Subcutaneous abdominal adipose tissue (tissue), 5 donors: ENCODE measurements around the gene ECEL1.
A peak's percentile ranks its signal among the peaks of the same experiment; 100 is the strongest.

Source experiments
- H3K27ac ChIP-seq: one replicate; pipeline ENCODE4 v1.7.0; 2013; ENCODE audit warnings: low read depth, mild to moderate bottlenecking, inconsistent platforms, low read length, moderate library complexity
- H3K27me3 ChIP-seq, 5 donors: one replicate each; pipeline ENCODE4 v1.7.0; 2013; ENCODE audit warnings: low read length in 5 of 5, inconsistent platforms in 1 of 5; ENCODE audit not compliant: control insufficient read depth in 5 of 5, insufficient read depth in 4 of 5
- H3K36me3 ChIP-seq, 5 donors: one replicate each; pipeline ENCODE4 v1.7.0; 2013; ENCODE audit warnings: low read length in 5 of 5; ENCODE audit not compliant: control insufficient read depth in 5 of 5, insufficient read depth in 5 of 5
- H3K4me1 ChIP-seq, 5 donors: one replicate each; pipeline ENCODE4 v1.7.0; 2013; ENCODE audit warnings: low read length in 5 of 5, mild to moderate bottlenecking in 3 of 5, moderate library complexity in 1 of 5; ENCODE audit not compliant: control insufficient read depth in 5 of 5, insufficient read depth in 5 of 5
- H3K4me3 ChIP-seq, 5 donors: one replicate each; pipeline ENCODE4 v1.7.0; 2013; ENCODE audit warnings: low read length in 5 of 5, low read depth in 1 of 5
- H3K9ac ChIP-seq, 5 donors: one replicate each; pipeline ENCODE4 v1.7.0; 2013; ENCODE audit warnings: low read length in 5 of 5, mild to moderate bottlenecking in 4 of 5, moderate library complexity in 3 of 5
- H3K9me3 ChIP-seq, 5 donors: one replicate each; pipeline ENCODE4 v1.7.0; 2013; ENCODE audit warnings: low read length in 5 of 5; ENCODE audit not compliant: control insufficient read depth in 5 of 5
- donor health status: healthy.
- donor health status: healthy.
- donor health status: healthy.
- donor health status: healthy.
- donor health status: healthy.

The ECEL1 gene

DNA sequence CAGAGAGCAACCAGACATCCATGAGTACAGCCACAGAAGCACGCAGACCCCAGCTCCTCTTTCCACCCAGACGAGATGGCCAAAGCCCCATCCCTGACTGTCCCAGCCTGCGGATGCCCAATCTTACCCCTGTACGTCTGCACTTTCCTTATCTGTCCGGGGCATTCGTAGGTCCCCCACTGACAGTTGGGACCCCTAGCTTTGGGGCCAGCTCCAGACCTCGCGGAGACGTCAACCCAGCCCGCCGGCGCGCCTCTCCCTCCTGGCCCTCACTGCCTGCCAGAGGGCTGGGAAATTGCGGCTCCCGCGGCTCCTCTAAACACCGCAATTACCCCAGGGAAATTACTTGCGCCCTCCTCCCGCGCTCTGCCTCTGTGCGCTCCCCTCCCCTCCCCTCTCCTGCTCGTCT lies 2.3 kb downstream of the ECEL1 start:
- Histone ChIP-seq H3K36me3 (no peaks in the 10 kb centered on the region), H3K27ac (no peak overlapping the region), H3K4me1 (peaks cover 0 to 24% (median 12%) of the 10 kb centered on the region in 5 donors), H3K27me3 (peaks cover 46 to 77% (median 70%) of the 10 kb centered on the region in 5 donors), H3K4me3 (peak overlapping the region in 1 of 5 donors; percentile 10), H3K9ac (no peak overlapping the region), H3K9me3 (no peaks in the 10 kb centered on the region)

GRCh38 chr2:232484628-232485347 lies 2.8 kb downstream of the ECEL1 start:
- no peaks in the 10 kb centered on the region for H3K9me3 ChIP-seq
- H3K4me3 ChIP-seq = no peak overlapping the region
- H3K27ac ChIP-seq = no peak overlapping the region
- no peak overlapping the region for H3K9ac ChIP-seq
- peaks cover 45 to 76% (median 67%) of the 10 kb centered on the region in 5 donors for H3K27me3 ChIP-seq
- no peaks in the 10 kb centered on the region for H3K36me3 ChIP-seq
- peaks cover 0 to 24% (median 12%) of the 10 kb centered on the region in 5 donors for H3K4me1 ChIP-seq

GRCh38 chr2:232483923-232484627 lies 3.6 kb downstream of the ECEL1 start:
- H3K27me3 ChIP-seq = peaks cover 40 to 76% (median 63%) of the 10 kb centered on the region in 5 donors

GRCh38 chr2:232483311-232483922 lies 4.2 kb downstream of the ECEL1 start:
- H3K27ac ChIP-seq = no peak overlapping the region
- no peak overlapping the region for H3K9ac ChIP-seq
- H3K9me3 ChIP-seq = no peaks in the 10 kb centered on the region
- no peaks in the 10 kb centered on the region for H3K36me3 ChIP-seq
- H3K4me3 ChIP-seq = no peak overlapping the region
- peaks cover 38 to 72% (median 56%) of the 10 kb centered on the region in 5 donors for H3K27me3 ChIP-seq
- peaks cover 0 to 24% (median 12%) of the 10 kb centered on the region in 5 donors for H3K4me1 ChIP-seq

More at GRCh38 chr2:232483923-232484627, 3.6 kb downstream of the ECEL1 start:
- H3K9me3 ChIP-seq = no peaks in the 10 kb centered on the region
- H3K27ac ChIP-seq = no peak overlapping the region
- no peak overlapping the region for H3K9ac ChIP-seq
- no peaks in the 10 kb centered on the region for H3K36me3 ChIP-seq
- H3K4me3 ChIP-seq = no peak overlapping the region
- H3K4me1 ChIP-seq = peaks cover 0 to 24% (median 12%) of the 10 kb centered on the region in 5 donors

DNA sequence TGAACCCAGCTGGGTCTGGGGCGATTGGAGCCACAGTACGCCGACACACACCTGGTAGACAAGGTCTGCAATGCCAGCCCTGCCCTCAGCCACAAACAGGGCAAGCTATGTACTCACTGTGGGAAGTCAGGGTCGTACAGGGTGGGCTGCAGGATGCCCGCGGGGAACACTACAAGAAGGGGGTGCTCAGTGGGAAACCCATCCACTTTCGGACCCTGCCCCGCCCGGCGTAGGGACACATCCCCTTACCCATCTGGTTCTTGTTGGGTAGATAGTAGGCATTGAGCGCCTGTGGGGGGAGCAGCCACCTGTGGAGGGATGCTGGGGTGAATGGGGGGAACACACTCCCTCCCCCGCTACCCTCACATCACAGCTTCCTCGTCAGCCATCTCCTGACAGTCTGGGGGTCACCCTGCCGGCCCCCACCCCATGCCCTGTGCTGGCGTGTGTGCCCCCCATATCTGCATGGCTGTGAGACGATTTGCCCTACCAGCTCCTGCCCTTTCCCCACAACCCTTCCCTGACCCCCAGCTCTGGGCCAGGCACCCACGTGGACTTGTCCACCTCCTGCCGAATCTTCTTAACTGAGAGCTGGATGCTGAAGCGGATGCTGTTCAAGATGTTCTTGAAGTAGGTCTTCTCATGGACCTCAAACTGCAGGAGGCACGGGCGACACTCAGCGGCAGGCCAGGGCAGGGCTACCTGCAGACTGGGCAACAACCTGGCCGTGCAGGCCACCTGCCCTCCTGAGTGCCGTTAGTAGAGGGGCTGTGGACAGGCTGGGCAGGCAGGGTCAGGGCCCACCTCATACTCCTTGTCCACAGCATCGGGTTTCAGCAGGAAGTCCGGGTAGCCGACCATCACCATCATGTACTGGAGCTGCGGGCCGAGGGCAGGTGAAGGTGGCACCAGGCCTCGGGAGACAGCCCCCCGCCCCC lies 5.1 kb downstream of the ECEL1 start:
- Histone ChIP-seq H3K27me3 (peaks cover 39 to 70% (median 55%) of the 10 kb centered on the region in 5 donors), H3K27ac (no peak overlapping the region), H3K9me3 (no peaks in the 10 kb centered on the region), H3K9ac (no peak overlapping the region), H3K4me1 (peaks cover 0 to 23% (median 12%) of the 10 kb centered on the region in 5 donors), H3K4me3 (no peak overlapping the region), H3K36me3 (no peaks in the 10 kb centered on the region)

DNA sequence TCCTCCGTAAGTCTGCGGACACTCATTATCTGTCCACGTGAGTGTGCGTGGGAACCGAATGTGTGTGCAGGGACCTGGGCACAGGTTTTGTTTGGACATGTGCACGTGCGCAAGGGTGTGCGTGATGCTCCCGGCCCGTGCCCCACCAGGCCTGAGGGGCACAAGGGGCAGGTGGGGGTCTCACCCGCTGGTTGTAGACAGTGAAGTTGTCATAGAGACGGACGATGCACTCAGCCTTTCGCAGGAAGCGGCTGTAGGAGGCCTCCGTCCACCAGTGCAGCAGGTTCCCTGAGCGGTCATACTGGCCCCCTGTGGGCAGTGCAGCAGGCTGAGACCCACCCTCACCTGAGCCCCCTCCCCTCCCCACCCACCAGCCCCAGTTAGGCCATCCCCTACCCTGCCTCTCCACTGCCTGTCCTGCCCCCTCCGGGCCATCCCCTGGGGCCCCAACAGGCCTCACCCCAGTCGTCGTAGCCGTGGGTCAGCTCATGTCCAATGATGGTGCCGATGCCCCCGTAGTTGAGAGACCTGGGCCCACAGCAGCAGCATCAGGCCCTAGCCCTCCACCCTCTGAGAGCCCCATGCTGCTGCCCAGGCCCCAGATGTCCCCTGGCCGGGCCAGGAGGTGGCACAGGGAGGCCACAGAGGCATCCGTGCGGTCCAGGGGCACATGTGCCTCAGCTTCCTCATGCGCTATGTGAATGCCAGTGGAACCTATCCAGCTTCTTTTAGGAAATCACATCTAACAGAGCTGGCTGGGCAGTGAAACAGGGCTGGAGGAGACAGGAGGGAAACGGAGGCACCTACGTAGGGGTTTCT lies 6.1 kb downstream of the ECEL1 start:
- no peak overlapping the region for H3K4me3 ChIP-seq
- no peak overlapping the region for H3K27ac ChIP-seq
- no peaks in the 10 kb centered on the region for H3K36me3 ChIP-seq
- H3K27me3 ChIP-seq = peaks cover 36 to 63% (median 54%) of the 10 kb centered on the region in 5 donors
- H3K4me1 ChIP-seq = peaks cover 0 to 13% (median 8%) of the 10 kb centered on the region in 5 donors
- H3K9me3 ChIP-seq = no peaks in the 10 kb centered on the region
- H3K9ac ChIP-seq = no peak overlapping the region

DNA sequence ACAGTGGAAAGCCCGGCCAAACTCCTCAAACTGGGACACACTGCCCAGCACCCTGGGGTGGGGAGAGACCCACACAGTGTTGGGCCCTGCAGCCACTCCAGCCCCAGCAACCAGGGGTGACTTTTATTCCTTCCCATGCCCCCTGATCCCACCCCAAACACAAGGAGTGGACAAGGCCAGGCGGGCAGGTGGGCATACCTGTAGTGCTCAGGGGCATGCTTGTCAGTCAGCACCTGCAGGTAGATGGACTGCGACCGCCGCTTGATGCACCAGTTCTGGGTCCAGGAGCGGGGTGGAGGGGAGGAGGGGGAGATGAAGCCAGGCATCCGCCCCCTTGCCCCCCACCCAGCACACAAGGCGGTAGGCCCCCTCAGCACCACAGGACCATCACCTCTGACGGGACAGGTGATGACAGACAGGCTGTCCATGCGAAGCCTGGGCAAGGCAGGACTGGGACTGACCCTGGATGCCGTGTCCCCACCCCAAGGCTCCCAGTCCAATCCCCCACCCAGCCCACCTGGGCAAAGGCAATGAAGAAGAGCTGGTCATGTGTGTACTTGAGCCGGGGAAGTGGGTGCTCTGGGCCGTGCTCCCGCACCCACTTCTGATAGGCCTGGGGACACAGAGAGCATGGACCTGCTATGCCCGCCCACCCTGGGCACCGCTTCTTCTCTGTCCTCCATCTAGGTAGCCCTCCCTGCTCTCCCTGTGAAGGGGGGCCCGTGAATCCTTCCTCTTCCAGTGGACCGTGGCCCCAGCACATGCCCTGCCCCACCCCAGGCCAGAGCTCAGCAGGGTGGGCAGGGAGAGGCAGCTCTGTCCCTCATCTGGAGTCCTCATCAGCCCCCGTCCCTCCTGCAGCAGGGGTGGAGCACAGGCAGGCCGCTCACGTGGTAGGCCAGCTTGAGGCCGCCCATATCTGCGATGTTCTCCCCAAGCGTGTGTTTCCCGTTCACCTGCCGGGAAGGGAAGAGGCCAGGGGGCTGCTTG lies 7.1 kb downstream of the ECEL1 start:
- H3K27ac ChIP-seq = no peak overlapping the region
- H3K36me3 ChIP-seq = no peaks in the 10 kb centered on the region
- peaks cover 0 to 5% (median 2%) of the 10 kb centered on the region in 5 donors for H3K4me1 ChIP-seq
- H3K9me3 ChIP-seq = no peaks in the 10 kb centered on the region
- H3K9ac ChIP-seq = no peak overlapping the region
- no peak overlapping the region for H3K4me3 ChIP-seq
- H3K27me3 ChIP-seq = peaks cover 28 to 57% (median 50%) of the 10 kb centered on the region in 5 donors

- Histone ChIP-seq H3K9ac (no peak overlapping the region), H3K36me3 (no peaks in the 10 kb centered on the region), H3K4me3 (no peak overlapping the region), H3K9me3 (no peaks in the 10 kb centered on the region), H3K27ac (no peak overlapping the region), H3K4me1 (no peaks in the 10 kb centered on the region), H3K27me3 (peaks cover 23 to 55% (median 48%) of the 10 kb centered on the region in 5 donors)
Measured at GRCh38 chr2:232479341-232480200, 8.1 kb downstream of the ECEL1 start.
